Renal pelvis (tissue), 4 donors: ENCODE data around the gene TALDO1. TPM values are rescaled to one million over a fixed set of nuclear protein-coding genes. Genes with fewer than 3 reads are reported as not detected.
A peak's percentile ranks its signal among the peaks of the same experiment; 100 is the strongest.

Source experiments
- DNase-seq: peaks from one replicate; pipeline ENCODE4 v3.0.0-alpha.2; 2013
- polyA plus RNA-seq, 3 donors: library from polyadenylated mRNA; unstranded; fragments of 120-200 nt; gene quantifications; one replicate each; pipeline ENCODE4 v1.2.1, GENCODE V29; 2013; ENCODE audit not compliant: insufficient read length in 3 of 3

TALDO1 gene
- polyA plus RNA-seq, 3 donors, result 129 to 137 (median 130) TPM

GRCh38 chr11:795634-796564 is 48.6 kb downstream of the TALDO1 start:
- DNase-seq, result peak; percentile 62

DNA sequence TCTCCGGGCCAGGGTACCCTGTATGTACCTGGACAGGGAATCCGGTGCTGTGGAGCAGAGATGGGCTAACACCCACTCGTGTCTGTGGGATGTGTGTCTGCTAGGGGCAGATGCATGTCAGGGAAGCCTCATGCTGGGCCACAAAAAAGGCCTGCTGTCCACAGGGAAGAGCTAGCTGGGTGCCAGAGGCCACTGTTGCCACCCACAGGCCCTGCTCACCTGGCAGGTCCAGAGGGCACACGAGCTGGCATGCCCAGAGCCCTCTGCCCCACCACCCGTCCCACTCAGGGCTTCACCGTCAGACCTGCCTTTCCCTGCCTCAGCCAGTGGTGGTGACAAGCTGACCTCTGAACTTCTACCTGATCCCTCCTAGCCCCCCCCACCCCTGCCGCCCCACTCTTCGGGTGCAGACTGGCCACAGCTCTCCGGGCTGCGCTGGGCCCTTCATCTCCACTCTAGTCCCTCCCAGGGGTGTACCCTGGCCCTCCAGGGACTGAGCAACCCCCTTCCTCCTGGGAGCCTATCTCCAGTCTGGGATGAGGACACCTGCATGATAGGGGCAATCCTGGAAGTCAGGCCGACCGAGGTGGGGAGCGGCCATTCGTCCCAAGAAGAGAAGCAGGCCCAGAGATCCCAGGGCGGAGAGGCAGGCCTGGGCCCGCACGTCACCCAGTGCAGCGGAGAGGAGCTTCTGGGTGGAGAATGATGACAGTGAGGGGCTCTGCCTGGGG is 49.5 kb downstream of the TALDO1 start:
- DNase-seq, result no peak

DNA sequence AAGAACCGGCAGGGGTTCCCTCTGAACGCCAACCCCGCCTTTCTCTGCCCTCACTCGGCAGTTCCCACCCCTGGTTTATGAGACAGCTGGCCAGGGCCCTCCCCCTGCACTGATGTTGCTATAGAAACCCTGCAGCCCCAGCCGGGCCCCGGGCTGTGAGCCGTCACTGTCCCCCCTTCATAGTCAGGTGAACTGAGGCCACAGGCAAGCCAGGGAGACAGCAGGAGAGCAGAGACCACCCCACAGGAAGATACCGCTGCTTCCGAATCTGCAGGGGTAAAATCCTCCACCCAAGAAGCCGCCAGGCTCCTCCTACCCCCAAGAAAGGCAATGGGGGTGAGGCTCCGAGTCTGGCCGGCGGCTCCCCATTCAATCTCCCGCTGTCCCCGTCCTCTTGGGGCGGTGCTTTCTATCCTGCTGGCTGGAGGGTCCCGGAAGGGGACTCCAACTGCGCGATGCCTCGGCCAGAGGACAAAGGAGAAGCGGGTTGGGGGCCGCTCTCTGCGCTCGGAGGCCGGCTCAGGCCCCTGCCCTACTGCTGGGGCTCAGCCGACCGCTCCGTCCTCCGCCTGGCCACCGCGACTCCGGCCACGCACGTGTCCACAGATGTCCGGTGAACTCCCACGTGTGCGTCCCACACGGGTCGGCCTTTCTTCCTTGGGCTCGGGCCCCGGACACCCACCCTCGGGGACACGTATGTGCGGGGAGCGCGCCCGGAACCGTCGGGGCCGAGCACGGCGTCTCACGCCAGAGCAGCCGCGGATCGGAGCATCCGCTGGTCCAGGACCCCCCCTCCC is 50.2 kb downstream of the TALDO1 start:
- peak; percentile 83 for DNase-seq

- DNase-seq, result peak; percentile 80
Measured at GRCh38 chr11:798093-798713, 50.9 kb downstream of the TALDO1 start, which contains the start of gene SLC25A22. SLC25A22 (minus strand) TSS chr11:798281; CDS start chr11:795006, 3,275 bp downstream.

DNA sequence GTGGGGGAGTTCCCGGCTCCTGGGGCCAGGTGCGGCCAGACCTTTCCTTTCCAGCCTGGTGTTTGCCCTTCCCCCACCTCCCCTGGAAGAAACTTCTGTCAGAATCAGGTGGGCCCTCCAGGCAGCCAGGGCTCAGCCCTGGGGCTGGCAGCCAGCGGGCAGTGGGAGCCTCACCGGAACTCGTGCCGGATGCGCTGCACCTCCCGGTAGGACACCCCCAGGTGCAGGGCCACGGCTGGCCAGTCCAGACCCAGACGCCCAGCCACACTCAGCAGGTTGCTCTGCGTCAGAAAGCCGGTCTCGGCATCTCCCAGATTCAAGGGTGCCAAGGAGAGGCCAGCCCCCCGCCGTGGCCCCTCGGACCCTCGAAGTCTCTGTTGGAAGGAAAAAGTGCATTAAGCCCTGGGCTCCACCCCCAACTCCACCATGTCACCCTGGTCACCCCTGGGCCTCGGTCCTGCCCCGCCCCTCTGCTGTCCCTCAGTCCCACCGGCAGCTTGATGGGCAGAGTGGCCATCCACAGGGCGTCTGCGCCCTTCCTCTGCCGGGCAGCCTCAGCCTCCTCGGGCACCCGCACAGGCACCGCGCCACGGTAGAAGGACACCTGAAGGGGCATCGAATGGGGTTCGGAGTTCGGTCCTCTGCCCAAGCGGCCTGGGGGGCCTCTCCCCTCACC is 52.5 kb downstream of the TALDO1 start:
- DNase-seq, result no peak

DNA sequence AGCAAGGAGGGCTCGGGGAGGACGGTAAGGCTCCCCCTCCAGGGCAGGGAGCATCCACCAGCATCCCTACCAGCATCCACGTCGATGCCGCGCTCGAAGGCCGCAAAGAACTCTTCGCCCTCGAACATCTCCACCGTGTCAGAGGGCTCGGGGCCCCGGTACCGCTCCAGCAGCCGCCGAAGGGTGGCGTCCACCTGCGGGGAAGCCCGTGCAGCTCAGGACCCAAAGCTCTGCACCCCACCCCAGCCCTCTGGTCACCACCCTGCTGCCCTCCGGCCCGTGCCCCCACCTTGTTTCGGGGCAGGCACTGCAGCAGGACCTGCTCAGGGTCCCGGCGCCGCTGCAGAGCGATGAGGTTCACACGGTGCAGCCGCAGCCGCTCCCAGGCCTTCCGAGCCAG is 53.2 kb downstream of the TALDO1 start:
- DNase-seq, result no peak

GRCh38 chr11:801097-801780 is 54.0 kb downstream of the TALDO1 start:
- DNase-seq, result no peak

DNA sequence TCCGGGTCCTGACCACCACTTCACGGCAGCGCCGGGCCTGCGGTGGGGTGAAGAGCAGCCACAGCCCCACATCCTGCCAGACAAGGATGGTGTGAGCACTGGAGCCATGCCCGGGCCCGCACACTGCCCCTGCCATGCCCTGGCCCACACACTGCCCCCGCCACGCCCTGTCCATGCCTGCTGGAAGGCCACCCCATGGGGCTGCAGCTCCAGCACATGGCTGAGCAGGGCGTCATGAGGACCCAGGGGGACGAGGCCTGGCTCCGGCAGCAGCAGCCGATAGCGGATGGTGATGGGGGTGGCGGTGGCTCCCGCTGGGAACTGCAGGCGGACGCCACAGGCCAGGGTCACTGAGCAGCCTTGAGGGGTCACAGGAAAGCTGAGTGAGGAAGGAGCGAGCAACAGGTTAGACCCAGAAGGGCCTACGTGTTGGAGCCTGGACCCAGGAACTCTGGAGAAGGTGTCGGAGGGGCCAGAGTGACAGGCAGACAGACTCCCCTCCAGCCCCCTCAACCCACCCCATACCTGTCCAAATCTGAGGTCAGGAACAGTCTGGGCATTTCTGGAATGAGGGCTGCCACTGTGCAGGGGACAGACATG is 54.9 kb downstream of the TALDO1 start:
- DNase-seq, result no peak

- DNase-seq, result no peak
Measured at GRCh38 chr11:802693-803466, 55.6 kb downstream of the TALDO1 start.

DNA sequence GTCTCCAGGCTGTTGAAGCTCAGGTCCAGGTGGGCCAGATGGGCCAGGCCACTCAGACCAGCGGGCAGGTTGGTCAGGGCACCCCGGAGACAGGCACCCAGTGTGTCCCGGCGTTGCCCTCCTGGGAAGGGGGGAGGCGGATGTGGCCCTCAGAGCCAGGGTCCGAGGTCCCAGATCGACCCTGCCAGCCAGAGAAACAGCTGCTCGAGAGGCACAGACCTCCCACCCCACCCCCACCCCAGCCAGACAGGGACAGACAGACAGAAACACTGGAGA is 56.1 kb downstream of the TALDO1 start:
- no peak for DNase-seq

DNA sequence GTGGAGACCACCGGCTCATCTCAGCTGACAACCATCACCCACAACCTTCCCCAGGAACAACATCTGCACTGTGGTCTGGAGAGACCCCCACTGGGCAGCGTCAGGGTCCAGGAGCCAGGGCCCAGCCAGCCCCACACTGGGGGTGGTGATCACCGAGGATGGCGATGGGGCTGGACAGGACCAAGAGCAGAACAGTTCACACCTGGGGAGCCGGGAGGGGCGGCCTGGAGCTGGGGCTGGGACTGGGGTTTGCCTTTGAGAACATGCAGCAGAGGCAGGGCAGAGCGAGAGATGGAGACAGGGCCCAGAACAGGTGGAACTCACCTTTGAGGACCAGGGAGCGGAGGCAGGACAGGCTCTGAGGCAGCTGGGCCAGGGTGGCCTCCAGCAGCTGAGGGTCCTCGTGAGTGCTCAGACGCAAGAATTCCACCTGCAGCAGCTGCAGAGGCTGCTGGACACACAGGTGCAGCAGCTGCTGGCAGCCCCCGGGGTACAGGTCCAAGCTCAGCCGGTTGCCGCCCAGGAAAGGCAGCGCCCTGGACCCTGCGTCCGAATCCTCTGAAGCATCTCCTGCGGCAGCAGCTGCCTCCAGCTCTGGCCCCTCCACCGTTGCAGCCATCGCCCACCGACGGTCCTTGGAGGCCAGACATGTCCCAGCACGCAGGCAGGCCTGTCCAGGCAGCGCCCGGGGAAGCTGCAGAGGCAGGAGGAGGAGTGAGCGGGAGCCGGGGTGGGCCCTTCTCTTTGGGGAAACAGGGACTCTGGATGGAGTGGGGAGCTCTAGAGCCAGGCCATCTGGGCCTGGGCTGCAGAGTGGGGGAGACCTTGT is 56.7 kb downstream of the TALDO1 start:
- DNase-seq, result no peak

DNA sequence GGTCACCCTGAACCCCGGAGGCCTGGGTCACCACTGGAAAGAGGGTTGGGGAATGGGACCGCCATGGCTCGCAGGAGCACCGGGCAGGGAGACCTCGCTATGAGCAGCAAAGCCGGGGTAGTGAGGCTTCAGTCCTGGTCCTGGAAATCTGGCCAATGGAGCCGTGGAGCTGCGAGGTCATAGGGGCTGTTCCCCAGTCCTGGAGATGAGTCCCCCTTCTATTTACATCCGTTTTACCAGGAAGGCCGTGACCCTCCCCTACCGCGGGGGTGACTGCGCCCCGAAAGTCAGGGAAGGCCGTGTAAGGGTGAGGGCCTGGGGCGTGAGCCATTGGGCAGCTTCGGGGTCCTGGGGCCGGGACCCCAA is 57.3 kb downstream of the TALDO1 start:
- DNase-seq, result no peak

DNA sequence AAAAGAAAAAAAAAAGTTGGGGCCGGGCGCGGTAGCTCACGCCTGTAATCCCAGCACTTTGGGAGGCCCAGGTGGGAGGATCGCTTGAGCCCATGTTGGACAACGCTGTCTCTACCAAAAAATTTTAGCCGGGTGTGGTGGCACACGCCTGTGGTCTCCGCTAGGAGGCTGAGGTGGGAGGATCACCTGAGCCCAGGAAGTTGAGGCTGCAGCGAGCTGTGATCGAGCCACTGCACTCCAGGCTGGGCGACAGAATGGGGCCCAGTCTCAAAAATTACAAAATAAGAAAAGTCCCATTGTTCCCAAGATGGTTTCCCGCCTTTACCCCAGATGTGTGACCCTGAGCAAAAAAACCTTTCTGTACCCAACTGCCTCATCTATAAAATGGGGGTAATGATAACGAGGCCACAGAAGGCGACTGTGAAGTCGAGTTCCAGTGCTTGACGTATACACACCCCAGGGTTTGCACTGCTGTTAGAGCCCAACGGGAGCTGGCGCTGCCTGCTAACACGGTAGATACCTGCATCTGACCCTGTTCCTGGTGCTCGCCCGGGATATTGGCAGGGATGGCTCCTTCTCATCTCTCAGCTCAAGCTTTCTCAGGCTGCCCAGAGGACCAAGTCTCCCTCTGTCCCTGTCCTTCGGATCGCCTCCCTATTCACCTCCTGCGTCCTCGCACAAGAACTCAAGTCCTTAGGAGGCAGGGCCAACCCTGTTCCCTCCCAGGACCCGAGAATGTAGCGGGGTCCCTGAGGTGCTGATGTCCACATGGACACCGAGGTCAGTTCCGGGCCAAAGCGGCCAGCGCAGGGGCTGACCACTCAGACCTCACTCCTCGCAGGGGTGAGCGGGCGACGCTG is 61.4 kb downstream of the TALDO1 start:
- DNase-seq, result no peak

- DNase-seq, result peak; percentile 97
Measured at GRCh38 chr11:809287-810039, 62.2 kb downstream of the TALDO1 start, which contains the start of gene RPLP2. RPLP2 (plus strand) TSS chr11:809967; CDS start chr11:810235, 268 bp downstream.

DNA sequence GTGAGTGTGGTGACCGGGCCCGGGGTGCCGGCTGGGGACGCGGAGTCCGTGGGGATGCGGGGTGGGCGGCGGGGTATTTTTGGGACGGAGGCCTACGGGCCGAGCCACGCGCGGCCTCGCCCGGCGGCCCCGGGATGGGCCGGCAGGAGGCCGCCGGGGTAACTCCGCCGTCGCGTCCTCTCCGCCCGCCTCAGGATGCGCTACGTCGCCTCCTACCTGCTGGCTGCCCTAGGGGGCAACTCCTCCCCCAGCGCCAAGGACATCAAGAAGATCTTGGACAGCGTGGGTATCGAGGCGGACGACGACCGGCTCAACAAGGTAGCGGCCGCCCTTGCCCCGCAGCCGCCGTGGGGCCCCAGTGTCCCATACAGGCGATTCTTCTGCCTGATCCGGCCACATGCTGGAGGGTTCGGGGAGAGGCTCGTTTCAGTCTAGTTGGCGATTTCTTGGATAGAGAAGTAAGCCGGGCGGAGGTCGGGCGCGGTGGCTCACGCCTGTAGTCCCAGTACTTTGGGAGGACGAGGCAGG is 62.8 kb downstream of the TALDO1 start:
- DNase-seq, result no peak
